Mammary epithelial cell (primary cell): ENCODE measurements around the gene TSPEAR.

Experiments
- EZH2 ChIP-seq: IDR thresholded peaks from 2 replicates; pipeline ENCODE4 v1.6.1; 2012; ENCODE audit warnings: low read length, inconsistent platforms, borderline replicate concordance
- TF ChIP-seq, protein P1 (sequence below), 2 donors: IDR thresholded peaks in 1 of 2; conservative IDR thresholded peaks in 1 of 2; 2 replicates each; pipeline ENCODE4 v1.5.1; 2011 to 2012; ENCODE audit warnings: inconsistent platforms in 2 of 2, low read length in 2 of 2, mild to moderate bottlenecking in 2 of 2, control low read depth in 1 of 2, low read depth in 1 of 2; ENCODE audit not compliant: insufficient read depth in 1 of 2; ENCODE audit errors: extremely low read depth in 1 of 2

DNA sequence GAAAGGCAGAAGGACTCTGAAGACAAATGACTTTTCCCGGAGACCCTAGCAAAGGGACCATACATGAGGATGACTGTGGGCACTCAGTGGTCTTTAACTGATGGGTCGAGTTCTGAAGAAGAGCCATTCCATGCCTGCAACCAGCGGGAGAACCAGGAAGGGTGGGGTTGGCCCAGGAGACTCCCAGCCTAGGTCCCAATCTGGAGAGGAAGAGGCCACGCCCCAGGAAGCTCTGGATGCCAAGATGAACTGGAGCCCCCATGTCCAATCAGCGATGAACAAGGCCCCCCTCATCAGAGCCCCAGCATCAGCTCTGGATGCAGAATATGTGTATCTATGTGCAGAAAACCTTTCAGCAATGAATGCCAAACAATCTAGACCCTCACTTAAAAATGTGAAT lies 70.6 kb downstream of the TSPEAR start:
- TF ChIP-seq, protein P1, sequence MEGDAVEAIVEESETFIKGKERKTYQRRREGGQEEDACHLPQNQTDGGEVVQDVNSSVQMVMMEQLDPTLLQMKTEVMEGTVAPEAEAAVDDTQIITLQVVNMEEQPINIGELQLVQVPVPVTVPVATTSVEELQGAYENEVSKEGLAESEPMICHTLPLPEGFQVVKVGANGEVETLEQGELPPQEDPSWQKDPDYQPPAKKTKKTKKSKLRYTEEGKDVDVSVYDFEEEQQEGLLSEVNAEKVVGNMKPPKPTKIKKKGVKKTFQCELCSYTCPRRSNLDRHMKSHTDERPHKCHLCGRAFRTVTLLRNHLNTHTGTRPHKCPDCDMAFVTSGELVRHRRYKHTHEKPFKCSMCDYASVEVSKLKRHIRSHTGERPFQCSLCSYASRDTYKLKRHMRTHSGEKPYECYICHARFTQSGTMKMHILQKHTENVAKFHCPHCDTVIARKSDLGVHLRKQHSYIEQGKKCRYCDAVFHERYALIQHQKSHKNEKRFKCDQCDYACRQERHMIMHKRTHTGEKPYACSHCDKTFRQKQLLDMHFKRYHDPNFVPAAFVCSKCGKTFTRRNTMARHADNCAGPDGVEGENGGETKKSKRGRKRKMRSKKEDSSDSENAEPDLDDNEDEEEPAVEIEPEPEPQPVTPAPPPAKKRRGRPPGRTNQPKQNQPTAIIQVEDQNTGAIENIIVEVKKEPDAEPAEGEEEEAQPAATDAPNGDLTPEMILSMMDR (conservative IDR thresholded peaks at IDR 0.05 in 1 of 2, IDR thresholded peaks at IDR 0.05 in 1 of 2; ENCODE audit: extremely low read depth in 1 of 2, insufficient read depth in 1 of 2, low read depth in 1 of 2, low read length in 2 of 2), result no peak
- TF ChIP-seq EZH2, result no peak
